Inflammatory macrophage treated with lipopolysaccharide for 1 hour (primary cell): ENCODE results near the gene GALNTL6.
"Not testable (repeated sequence)": the region's sequence is repeated elsewhere in the genome, so short reads cannot be mapped to it uniquely, and the experiment has no call there.

Experiments used
- DNase-seq, 2 donors: peaks; one replicate each; pipeline ENCODE4 v3.0.0-alpha.2; 2020 to 2022

GALNTL6 gene

GRCh38 chr4:172830295-172830764, 1017.1 kb downstream of the GALNTL6 start:
- DNase-seq: peak in 1 of 2 donors; percentile 83

GRCh38 chr4:172836661-172837060, 1023.5 kb downstream of the GALNTL6 start:
- no peak for DNase-seq

- DNase-seq: no peak
Observed at GRCh38 chr4:172838111-172838510, 1024.9 kb downstream of the GALNTL6 start.

- DNase-seq: no peak
Observed at GRCh38 chr4:172838943-172839342, 1025.7 kb downstream of the GALNTL6 start.

GRCh38 chr4:172842779-172843178, 1029.6 kb downstream of the GALNTL6 start:
- DNase-seq: no peak

GRCh38 chr4:172843192-172843591, 1030.0 kb downstream of the GALNTL6 start:
- no peak for DNase-seq

GRCh38 chr4:172844556-172844955, 1031.4 kb downstream of the GALNTL6 start:
- DNase-seq: no peak

- no peak for DNase-seq
Observed at GRCh38 chr4:172845281-172845680, 1032.1 kb downstream of the GALNTL6 start.

GRCh38 chr4:172850838-172851237, 1037.6 kb downstream of the GALNTL6 start:
- DNase-seq: no peak

- no peak for DNase-seq
Observed at GRCh38 chr4:172851534-172851933, 1038.3 kb downstream of the GALNTL6 start.

- DNase-seq: no peak
Observed at GRCh38 chr4:172857026-172857425, 1043.8 kb downstream of the GALNTL6 start.

- no peak for DNase-seq
Observed at GRCh38 chr4:172858731-172859230, 1045.6 kb downstream of the GALNTL6 start.

GRCh38 chr4:172865103-172865502, 1051.9 kb downstream of the GALNTL6 start:
- no peak for DNase-seq

- DNase-seq: no peak
Observed at GRCh38 chr4:172865531-172866127, 1052.4 kb downstream of the GALNTL6 start.

- no peak for DNase-seq
Observed at GRCh38 chr4:172866421-172866820, 1053.2 kb downstream of the GALNTL6 start.

- DNase-seq: no peak
Observed at GRCh38 chr4:172867835-172868234, 1054.6 kb downstream of the GALNTL6 start.

- DNase-seq: no peak
Observed at GRCh38 chr4:172868271-172868670, 1055.1 kb downstream of the GALNTL6 start.

GRCh38 chr4:172869621-172870268, 1056.5 kb downstream of the GALNTL6 start:
- DNase-seq: no peak

GRCh38 chr4:172871381-172871780, 1058.2 kb downstream of the GALNTL6 start:
- DNase-seq: no peak

- no peak for DNase-seq
Observed at GRCh38 chr4:172874944-172875343, 1061.7 kb downstream of the GALNTL6 start.

GRCh38 chr4:172876394-172876793, 1063.2 kb downstream of the GALNTL6 start:
- no peak for DNase-seq

GRCh38 chr4:172881645-172882044, 1068.4 kb downstream of the GALNTL6 start:
- no peak for DNase-seq

GRCh38 chr4:172887358-172887757, 1074.2 kb downstream of the GALNTL6 start:
- not testable (repeated sequence) for DNase-seq

GRCh38 chr4:172887959-172888358, 1074.8 kb downstream of the GALNTL6 start:
- DNase-seq: no peak
